ENCODE measurements around the gene GNAT1.
"Not testable (repeated sequence)": the region's sequence is repeated elsewhere in the genome, so short reads cannot be mapped to it uniquely, and the experiment has no call there.

GNAT1 gene

DNA sequence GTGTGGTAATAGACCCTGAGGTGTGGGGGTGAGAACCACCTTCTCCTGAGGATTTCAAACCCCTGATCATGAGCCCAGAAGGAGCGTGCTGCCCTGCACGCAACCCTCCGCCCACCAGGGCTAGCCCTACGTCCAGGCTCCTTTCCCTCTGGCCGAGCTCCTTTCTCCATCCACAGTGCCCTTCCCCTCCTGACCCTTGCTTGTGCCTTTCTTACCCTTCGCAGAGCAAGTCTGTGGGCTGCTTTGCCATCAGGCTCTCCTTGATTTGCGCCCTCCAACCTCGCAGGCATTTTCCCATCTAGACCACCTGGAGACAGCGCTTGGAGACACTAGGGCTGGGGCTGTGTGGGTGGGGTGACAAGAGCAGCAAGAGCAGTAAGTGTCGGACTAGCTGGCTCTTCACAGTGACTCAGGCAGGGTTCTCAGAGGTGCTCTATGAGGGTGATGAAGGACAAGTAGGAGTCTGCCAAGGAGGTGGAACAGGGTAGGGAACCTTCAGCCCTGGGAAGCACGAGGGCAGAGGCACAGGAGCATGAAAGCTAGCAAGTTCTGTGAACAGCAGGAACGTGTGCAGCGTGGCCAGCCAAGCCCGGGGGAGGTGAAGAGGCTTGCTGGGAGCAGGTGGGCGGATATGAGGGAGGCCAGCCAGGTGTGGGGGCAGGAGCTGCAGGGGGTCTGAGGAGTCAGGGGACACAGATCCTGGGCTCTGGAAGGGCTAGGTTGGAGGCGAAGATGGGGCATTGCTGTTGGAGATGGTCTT is 11.1 kb downstream of the GNAT1 start:
- no peak for DNase-seq (ENCODE audit: low read depth in 2 of 2)

DNA sequence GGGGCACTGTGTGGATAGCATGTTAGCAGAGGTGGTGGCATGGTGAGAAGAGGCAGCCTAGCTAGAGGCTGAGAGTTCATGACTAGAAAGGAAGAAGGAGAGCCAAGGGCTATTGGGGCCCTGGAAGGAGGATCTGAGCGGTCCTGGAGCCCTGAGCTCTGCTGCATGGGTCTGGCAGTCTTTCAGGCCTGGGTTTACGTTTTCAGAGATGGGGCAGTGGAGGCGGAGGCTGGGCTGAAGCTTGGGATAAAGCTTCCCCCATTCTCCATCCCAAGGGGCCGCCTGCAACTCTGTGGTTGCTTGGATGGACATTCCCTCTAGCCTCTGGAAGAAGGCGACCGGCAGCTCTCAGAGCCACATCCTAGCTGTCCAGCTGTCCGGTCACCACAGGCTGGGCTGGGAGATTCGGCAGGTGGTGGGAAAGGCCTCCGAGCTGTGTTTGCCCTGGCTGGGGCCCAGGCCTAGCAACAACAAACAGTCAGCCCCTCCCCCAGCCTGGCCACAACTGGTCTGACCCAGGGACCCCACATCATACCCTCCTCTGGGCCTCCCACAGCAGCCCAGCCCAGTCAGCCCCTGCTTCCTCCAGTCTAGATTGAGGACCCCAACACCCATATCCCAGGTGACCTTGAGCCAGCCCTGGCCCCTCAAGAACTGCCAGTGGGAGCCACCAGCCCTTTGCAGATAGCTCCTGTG is 11.9 kb downstream of the GNAT1 start:
- no peak for DNase-seq (ENCODE audit: low read depth in 2 of 2)

DNA sequence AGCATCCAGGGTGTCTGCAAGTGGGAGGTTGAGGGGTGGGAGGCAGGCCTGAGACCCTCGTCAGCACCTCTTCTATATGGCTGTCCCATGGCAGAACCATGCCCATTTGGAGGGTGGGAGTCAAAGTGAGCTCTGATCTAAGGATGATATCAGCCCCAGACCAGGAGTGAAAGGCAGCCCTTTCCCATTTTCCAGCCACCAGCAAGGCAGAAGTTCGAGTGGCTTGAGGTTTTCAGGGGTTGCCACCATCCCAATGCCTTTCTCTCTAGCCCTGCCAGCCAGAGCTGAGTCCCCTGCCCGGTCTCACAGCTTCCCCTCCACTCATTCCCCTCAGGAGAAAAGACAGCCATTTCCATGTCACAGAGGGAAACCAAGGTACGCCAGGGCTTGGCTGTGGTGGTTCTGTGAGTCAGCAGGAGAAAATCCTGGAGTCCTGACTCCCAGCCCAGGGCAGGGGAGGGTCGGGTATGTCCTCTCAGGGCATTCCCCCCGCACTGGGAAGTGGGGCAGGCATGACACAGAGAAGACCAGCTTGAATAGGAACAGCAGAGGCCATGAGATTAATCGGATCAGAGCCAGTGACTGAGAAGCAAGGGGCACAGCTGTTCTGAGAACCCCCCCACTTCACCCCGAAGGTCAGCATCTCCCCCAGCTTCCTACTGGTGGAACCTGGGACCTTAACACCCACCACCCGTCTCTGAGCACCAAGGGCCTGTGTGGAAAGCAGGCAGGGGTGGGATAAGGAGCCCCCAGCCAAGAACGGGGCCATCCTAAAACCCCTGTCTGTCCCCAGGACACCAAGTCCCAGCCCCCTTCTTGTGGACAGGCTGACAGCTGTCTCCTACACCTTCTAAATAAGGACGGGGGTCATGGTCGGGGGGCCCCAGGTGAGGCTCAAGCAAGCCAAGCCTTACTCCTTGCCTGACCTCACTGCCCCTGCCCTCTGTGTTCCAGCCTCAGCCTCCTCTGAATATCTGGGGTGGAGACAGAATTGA is 12.7 kb downstream of the GNAT1 start:
- DNase-seq (ENCODE audit: low read depth in 2 of 2): no peak

DNA sequence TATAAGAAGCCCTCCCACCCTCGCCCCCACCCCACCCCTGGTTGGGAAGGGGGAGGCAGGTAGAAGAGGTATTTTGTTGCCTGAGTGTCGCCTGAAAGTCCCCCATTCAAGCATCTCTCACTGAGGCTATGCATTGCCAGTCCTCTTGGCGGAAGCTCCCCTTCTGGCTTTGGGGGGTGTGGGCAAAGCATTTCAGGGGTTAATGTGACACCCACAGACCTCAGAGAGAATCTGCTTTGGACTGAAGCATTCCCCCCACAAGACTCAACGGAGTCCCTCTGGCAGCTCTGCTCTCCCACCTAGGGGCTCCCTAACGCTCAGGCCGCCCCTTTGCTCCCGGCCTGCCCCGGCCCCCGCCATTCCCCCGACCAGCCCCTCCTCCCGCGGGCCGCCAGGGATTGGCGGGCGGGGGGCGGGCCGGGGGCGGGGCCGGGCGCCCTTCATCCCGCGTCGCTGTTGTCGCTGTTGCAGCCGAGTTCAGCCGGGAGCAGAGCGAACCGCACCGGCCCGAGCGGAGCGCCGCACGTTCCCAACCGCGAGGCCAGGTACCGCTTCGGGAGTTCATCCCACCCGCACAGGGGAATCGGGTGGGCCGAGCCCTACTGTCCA is 13.5 kb downstream of the GNAT1 start, which contains the start of gene SLC38A3:
SLC38A3 (plus strand) TSS at position 468 of the 609 bp plus-strand sequence. CDS start 8,929 bp downstream, outside the sequence.
- DNase-seq (ENCODE audit: low read depth in 2 of 2): no peak

DNA sequence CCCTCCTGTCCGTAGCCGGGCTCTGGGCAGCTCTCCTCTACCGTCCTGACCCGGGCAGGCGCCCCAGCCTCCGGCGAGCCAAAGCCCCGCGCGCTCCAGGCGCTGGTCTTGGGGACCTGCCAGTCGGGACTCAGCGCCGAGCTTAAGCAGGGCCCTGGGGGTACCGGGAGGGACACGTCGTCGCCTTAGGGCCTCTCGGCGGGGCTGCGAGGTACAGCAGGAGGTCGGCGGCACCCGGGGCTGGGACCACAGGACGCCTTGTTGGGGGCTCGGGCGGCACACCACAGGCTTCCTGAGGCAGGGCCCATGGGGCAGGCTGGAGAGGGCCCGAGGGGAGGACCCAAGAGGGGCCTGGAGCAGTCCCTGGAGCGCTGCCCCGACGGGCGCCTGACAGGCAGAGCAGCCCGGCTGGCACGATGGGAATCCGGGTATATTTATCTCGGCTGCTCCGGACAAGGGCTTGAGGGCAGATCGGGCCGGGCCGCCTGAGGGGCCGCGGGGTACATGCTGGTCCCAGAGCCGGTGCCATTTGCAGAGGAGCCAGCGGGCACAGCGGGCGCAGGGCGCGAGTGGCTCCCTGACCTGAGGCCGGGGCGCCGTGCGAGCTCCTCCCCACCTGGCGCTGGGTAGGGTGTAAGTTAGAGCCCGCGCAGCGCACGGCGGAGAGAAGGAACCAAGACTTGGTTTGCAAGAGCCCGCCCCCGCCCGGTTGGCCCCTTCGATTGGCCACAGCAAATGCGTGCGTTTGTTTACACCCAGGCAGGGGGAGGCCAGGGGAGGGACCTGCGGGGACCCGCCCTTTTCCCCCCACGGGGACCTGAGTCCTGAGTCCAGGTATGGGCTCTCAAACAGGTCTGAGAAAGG is 14.2 kb downstream of the GNAT1 start:
- DNase-seq (ENCODE audit: low read depth in 2 of 2): no peak

DNA sequence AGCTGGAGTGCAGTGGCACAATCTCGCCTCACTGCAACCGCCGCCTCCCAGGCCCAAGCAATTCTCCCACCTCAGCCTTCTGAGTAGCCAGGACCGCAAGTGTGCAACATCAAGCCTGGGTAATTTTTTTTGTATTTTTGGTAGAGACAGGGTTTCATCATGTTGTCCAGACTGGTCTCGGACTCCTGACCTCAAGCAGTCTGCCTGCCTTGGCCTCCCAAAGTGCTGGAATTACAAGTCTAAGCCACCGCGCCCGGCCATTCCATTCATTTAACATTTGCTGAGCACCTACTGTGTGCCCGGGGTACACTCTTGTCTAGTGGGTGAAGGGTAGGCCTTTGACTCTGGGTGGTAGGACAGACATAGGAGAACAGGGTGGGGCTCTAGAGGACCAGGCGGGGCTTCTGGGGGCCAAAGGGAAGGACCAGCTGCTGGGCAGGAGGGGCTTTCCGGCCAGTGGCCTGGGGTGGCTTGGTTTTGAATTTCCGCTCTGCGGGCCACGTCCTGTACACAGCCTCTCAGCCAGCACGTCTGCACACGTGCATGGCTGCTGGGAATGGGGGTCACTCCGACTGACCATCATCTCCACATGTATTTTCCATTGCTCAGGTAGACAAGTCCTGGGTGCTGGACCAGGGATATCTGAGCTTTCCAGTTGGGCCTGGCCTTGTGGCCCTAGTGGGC is 16.1 kb downstream of the GNAT1 start:
- DNase-seq (ENCODE audit: low read depth in 2 of 2): no peak

DNA sequence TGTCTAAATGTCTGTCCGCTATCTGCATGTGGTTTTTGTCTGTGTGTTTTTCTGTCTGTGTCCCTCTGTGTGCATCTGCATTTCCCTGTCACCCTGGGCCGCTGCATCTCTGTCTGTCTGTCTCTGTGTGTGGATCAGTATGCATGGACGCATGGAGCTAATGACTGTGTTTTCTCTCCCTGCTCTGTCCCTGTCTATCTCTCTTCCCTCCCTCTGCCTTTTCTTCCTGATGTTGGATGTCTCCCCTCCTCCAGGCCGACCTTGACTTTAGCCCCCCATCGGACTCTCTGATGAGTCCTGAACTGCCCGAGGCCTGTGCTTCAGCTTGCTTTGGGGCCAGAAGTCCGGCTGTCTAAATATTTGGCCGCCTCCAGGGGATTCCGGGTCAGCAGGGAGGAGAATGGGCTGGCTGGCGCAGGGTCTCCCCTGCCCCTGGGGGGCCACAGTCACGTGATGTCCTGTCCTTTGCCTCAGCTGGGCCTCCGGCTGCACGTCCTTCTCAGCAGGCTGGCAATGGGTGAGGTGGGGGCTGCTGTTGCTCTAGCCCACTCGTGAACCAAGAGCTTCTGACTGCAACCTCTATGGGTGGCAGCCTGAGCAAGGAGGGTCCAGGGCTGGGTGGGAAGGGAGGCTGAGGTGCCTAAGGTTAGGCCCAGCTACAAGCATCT is 17.4 kb downstream of the GNAT1 start:
- no peak for DNase-seq (ENCODE audit: low read depth in 2 of 2)

DNA sequence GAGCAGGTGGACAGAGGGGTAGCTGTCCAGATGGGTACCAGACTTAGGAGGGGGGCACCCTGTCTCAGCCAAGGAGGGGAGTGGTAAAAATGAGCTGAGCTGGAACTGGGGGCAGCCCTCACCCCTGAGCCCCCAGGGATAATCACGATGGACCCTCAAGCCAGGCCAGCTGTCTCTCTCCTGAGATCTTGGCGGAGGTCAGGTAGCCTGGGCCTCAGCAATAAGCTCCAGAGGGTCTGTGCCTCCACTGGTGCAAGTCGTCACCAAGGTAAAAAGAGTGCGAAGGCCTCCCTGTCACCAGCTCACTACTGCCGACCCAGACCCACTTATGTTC is 18.7 kb downstream of the GNAT1 start:
- no peak for DNase-seq (ENCODE audit: low read depth in 2 of 2)

DNA sequence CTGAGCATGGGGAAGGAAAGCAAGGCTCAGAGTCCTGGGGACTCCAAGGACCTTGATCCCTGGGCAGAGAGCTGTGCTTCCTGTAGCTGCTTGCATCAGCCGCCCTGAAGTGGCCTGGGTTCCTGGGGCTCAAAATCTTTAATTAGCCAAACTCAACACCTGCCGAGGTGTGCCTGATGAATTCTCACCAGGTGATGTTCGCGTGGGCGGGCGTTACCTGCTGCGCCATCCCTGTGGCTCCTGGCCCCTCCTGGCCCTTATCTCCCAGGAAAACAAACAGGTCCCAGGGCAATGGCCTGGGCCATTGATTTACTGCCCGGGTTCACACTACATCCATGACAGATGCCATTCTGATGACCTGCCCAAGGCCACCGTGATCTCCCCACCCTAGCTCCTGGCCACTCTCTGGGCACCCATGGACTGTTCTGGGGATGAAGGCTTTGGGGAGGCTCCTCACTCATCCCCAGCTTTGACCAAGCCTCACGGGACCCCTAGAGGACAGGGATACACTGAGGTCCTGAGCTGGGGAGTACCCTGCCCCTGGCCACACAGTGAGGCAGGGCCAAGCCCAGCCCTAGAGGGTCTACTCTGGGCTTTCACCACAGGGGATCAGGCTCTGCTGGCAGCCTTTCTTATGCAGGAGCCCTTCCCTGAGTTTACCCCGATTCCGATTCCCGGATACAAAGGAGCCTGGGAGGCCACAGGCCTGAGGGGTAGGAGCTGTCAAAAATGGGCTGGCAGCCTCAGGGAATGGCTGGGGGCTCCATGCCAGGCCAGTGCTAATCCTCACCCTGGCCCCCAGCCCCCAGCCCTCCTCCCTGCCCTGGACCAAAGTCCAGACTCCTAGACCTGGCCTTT is 19.3 kb downstream of the GNAT1 start:
- DNase-seq (ENCODE audit: low read depth in 2 of 2): no peak

DNA sequence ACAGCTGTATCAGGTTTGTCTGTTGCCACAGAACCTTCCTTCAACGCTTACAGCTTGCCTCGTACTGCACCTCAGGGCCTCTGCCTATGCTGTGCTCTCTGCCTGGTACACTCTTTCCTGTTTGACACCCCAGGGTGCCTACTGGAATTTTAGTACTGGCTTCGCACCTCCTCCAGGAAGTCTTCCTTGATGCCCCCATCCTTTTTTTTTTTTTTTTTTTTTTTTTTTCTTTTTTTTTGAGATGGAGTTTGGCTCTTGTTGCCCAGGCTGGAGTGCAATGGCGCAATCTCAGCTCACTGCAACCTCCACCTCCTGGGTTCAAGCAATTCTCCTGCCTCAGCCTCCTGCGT is 19.9 kb downstream of the GNAT1 start:
- DNase-seq (ENCODE audit: low read depth in 2 of 2): not testable (repeated sequence)

DNA sequence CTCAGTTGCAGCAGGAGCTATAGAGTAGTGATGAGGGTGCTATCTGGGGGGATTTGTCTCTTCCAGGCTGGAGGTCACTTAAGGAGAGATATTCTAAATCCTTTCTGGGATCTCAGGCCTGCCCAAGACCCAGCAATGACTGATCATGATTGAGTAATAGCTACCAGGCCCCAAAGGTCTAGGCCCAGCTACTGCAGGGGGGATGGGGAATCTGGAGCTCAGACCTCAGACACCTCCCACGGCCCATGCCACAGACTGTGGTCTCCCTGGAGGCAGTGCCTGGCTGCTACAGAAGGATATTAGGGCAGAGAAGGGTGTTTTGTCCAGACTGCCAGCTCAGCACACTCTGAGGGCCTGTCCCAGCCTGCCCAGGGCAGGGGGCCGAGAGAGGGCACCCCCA is 20.5 kb downstream of the GNAT1 start:
- DNase-seq (ENCODE audit: low read depth in 2 of 2): no peak

DNA sequence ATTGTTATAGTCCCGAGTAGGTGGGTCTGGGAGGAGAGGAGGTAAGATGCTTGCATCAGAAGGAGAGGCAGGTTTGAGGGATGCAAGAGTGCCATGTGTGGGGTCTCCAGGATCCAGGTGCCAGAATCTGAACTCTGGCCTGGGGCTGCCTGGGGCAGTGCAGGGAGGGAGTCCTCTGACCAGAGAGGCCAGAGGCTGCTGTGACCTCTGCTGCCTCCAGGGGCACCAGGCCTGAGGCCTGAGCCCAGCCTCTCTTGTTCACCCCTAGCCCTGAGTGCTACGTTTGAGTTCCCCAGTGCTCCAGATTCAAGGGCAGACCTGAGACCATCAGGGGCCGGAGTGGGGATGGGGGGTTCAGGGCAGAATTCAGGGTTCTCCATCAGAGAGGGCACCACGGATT is 21.1 kb downstream of the GNAT1 start:
- no peak for DNase-seq (ENCODE audit: low read depth in 2 of 2)

DNA sequence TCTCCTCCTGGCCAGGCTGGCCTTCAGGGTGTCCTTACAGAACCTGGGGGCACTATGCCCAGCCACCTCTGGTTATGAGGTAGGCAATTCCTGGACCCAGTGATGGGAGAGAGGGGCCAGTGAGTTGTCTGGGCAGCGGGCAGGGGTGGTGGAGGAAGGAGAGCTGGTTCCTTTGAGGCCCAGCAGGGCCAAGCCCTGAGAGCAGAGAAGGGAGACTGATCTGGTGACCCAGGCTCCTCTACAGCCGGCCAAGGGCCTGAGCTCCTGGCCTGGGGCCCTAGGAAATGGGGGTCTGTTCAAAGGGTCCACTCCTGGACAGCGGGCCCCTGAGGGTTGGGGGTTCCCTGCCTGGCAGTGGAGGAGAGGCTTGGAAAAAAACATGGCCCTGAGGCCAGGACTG is 21.6 kb downstream of the GNAT1 start:
- DNase-seq (ENCODE audit: low read depth in 2 of 2): no peak

DNA sequence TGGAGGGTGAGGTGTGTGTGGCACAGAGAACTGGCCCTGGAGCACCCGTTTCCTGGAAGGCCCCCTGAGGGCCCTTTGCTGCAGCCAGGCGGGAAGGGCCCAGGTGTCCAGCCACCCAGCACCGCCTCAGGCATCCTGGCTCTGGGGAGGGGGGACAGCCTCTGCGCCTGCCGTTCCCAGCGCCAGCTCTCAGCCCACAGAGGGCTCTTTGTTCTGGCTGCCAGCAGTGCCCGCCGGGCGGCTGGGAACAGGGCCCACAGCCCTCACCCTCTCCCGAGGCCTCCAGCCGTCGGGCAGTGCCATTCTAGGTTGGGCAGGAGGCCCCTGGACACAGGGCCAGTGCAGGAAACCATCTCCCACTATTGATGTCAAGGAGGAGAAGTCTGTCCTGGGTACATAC is 22.0 kb downstream of the GNAT1 start:
- no peak for DNase-seq (ENCODE audit: low read depth in 2 of 2)

DNA sequence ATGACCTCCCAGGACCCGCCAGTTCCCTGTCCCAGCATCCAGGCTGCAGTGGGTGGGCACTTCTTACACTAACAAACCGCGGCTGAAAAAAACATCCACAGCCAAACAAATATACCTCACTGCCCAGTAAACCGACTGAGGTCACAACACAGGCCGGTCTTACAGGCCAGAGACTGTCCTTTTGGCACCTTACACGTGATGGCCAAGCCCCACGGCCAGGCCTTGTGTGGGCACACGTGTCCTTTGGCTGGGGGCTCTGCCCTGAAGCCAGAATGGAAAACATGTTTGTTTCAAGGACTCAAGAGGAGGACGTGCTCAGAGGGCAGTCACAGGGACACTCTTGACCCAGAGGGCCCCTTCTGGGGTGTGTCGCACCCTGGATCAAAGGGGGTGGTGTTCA is 23.4 kb downstream of the GNAT1 start:
- DNase-seq (ENCODE audit: low read depth in 2 of 2): no peak

DNA sequence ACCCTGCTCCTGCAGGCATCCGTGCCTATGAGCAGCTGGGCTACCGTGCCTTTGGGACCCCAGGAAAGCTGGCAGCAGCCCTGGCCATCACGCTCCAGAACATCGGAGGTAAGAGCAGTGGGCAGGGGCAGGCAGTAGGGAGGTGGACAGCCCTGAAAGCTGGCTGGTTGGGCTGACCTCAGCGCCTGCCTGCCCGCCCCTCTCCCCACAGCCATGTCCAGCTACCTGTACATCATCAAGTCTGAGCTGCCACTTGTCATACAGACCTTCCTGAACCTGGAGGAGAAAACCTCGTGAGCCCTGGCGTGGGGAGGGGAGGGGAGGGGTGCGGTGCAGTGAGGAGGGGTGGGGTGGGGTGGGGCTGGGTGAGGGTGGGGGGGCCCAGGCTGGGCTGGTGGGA is 24.1 kb downstream of the GNAT1 start:
- DNase-seq (ENCODE audit: low read depth in 2 of 2): no peak

DNA sequence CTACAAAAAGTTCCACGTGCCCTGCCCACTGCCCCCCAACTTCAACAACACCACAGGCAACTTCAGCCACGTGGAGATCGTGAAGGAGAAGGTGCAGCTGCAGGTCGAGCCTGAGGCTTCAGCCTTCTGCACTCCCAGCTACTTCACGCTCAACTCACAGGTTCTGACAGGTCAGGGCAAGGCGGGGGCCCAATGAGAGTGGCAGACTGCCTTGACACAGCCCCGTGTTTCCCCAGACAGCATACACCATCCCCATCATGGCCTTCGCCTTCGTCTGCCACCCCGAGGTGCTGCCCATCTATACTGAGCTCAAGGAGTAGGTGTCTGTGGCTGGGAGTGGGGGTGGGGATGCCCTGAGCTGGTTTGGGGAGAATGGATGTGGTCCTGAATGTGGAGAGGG is 26.3 kb downstream of the GNAT1 start:
- no peak for DNase-seq (ENCODE audit: low read depth in 2 of 2)

DNA sequence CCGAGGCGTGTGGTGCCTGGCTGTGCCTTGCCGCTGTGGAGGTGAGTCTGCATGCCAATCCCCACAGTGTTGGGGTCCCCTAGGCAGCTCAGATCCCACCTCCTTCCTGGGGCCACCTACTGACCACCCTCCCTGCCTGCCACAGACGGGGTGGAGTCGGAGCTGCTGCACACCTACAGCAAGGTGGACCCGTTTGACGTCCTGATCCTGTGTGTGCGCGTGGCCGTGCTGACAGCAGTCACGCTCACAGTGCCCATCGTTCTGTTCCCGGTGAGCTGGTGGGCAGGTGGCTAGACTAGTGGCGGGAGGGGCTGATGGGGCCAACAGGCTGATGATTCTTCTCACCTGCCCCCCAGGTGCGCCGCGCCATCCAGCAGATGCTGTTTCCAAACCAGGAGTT is 27.0 kb downstream of the GNAT1 start:
- DNase-seq (ENCODE audit: low read depth in 2 of 2): no peak

DNA sequence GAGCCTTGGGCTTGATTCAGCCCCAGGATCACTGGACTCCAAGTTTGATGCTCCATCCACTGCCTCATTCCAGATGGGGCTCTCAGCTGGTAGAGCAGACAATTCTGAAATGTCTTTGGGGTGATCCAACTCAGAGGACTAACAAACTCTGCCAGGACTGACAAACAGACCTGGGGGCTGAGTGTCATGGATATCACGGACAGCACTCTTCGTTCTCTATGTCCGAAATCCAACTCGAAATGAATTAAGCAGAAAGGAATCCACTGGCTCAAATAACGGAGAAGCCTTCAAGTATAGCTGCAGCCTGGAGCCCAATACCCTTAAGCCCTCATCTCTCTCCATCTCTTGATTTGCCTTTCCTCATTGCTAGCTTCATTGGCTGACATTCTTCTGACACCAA is 27.9 kb downstream of the GNAT1 start:
- no peak for DNase-seq (ENCODE audit: low read depth in 2 of 2)

All from fibroblast of skin of left quadriceps (primary cell).